Stimulated activated CD8-positive, alpha-beta memory T cell treated with anti-CD3 and anti-CD28 coated beads, Interleukin-4, amount 100 ng/mL, for 4 hours (primary cell): ENCODE results near the gene CPM.
"Not testable (repeated sequence)": the region's sequence is repeated elsewhere in the genome, so short reads cannot be mapped to it uniquely, and the experiment has no call there.

Experiments
- DNase-seq, 2 donors: peaks; one replicate each; pipeline ENCODE4 v3.0.0-alpha.2; 2020; ENCODE audit warnings: low read depth in 2 of 2, low spot score in 1 of 2

CPM gene

GRCh38 chr12:68809190-68810026 lies 123.6 kb downstream of the CPM start:
- no peak for DNase-seq

GRCh38 chr12:68808388-68809189 lies 124.4 kb downstream of the CPM start:
- DNase-seq = peak; percentile 19 to 43

GRCh38 chr12:68807576-68808387 lies 125.2 kb downstream of the CPM start, which contains the start of gene MDM2:
TSS of gene MDM2 (plus strand) at chr12:68808177. CDS start at chr12:68808478, 301 bp downstream.
- DNase-seq = peak; percentile 81 to 91

DNA sequence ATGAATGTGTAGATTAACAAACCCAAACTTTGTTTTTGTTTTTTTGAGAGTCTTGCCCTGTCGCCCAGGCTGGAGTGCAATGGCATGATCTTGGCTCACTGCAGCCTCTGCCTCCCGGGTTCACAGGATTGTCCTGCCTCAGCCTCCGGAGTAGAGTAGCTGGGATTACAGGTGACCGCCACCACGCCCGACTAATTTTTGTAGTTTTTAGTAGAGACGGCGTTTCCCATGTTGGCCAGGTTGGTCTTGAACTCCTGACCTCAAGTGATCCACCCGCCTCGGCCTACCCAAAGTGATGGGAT lies 125.7 kb downstream of the CPM start:
- not testable (repeated sequence) for DNase-seq

GRCh38 chr12:68806488-68807237 lies 126.3 kb downstream of the CPM start:
- no peak for DNase-seq

DNA sequence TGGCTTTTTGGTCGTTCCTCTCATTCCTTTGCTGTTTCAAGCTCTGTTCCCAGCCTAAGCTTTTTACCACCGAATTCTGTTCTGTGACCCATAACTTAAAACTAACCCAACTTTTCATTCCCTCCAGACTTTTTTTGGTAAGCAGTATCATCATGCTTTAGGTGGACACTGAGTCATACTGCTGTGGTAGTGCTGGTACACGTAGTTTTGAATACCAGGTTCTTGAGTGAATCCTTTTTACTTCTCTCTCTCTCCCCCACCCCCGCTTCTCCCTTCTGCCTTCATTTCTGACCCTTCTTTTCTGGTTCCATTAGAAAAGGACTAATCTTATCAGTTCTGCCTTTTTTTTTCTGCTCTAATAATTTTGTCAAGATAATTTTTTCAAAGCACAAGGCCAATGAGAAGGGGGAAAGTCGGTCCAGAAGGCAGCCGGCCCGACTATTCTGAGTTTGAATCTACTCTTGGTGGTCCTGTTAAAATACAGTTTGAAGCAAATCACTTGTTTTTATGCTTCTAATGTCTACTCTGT lies 127.3 kb downstream of the CPM start:
- DNase-seq = no peak

DNA sequence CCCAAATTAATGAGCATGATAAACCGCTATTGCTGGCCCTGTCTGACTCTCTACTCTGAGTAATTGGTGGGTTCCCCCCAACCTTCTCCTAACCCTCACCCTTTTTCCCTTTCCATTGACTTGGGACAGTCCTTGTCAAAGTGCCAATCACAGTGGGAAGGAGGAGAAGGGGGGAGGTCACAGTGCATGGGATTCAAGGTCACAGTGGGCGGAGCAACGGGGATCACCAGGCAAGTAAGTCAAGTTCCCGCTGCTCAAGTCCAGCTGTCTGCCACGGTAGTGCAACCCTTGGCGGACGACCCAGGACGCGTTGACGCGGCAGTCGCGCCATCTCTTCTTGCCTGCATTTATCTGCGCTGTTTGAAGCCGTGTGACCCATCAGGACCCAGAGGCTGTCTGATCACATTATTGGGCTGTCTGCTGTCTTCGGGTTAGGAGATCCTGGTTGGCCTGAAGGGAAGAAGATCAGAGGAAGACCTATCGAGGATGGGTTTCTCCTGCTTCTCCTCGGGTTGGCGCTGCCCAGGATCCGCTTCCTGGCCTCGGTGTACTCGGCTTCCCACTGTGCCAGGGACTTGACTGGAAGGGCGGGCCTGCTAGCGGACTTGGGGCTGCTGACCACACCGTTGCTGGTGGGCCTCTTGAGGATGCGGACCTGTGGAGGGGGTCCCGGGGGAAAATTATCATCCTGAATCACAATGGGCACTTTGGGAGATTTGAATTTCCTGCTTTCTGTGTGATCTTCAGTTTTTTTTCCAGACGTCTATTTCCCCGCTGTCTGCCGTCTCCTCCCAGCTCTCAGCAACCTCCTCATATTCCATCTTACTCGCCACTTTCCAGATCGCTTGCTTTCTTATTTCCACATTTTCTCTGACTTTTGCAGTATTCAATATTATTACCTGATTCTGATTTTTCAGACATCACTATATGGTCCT lies 128.0 kb downstream of the CPM start:
- DNase-seq = no peak

DNA sequence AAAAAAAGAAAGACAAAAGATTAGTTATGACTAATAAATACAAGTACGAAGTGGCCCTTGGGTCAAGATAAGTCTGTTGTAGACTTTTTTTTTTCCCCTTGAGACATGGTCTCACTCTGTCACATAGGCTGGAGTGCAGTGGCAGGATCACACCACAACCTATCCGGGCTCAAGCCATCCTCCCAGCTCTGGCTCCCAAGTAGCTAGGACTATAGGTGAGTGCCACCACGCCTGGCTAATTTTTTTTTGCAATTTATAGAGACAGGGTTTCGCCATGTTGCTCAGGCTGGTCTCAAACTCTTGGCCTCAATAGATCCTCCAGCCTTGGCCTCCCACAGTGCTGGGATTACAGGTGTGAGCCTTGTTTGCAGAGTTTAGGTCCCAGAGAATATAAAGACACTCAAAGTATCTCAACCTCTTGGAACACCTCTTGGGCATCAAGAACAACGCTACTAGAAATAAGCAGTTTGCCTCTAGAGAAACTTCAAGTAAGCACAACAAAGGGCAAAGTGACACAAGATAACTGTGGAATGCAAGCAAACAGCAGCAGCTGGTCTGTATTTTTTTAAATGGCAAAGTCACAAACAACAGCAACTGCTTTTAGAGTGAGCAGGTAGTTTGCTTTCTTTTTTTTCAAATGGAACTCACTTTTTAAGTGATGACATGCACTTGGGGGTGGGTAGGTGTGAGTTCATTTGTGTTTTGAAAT lies 128.9 kb downstream of the CPM start:
- no peak for DNase-seq

GRCh38 chr12:68802911-68803651 lies 129.9 kb downstream of the CPM start:
- DNase-seq = not testable (repeated sequence)

- DNase-seq = not testable (repeated sequence)
Measured at GRCh38 chr12:68802372-68802745, 130.6 kb downstream of the CPM start.
